Activated gamma-delta T cell treated with anti-CD3 and anti-CD28 coated beads, Interleukin-2, amount 50 U/mL, for 16 hours (primary cell): ENCODE measurements around the gene FOXK2.

ENCODE experiments used
- DNase-seq: peaks from one replicate; pipeline ENCODE4 v3.0.0-alpha.2; 2020; ENCODE audit warnings: low read depth

Gene FOXK2

GRCh38 chr17:82590881-82591539, 71.5 kb downstream of the FOXK2 start:
- no peak for DNase-seq

- DNase-seq: no peak
Observed at GRCh38 chr17:82592289-82592766, 72.8 kb downstream of the FOXK2 start.

- DNase-seq: peak; percentile 32
Observed at GRCh38 chr17:82592767-82593589, 73.4 kb downstream of the FOXK2 start.

- no peak for DNase-seq
Observed at GRCh38 chr17:82593590-82594087, 74.1 kb downstream of the FOXK2 start.

- no peak for DNase-seq
Observed at GRCh38 chr17:82594571-82594970, 75.0 kb downstream of the FOXK2 start.

- DNase-seq: no peak
Observed at GRCh38 chr17:82595893-82596292, 76.4 kb downstream of the FOXK2 start.

- DNase-seq: no peak
Observed at GRCh38 chr17:82596296-82596695, 76.8 kb downstream of the FOXK2 start.

- no peak for DNase-seq
Observed at GRCh38 chr17:82596837-82597672, 77.5 kb downstream of the FOXK2 start.

- DNase-seq: no peak
Observed at GRCh38 chr17:82598256-82599119, 79.0 kb downstream of the FOXK2 start.

GRCh38 chr17:82599674-82600661, 80.4 kb downstream of the FOXK2 start:
- DNase-seq: no peak

GRCh38 chr17:82600731-82601446, 81.4 kb downstream of the FOXK2 start:
- DNase-seq: no peak

- DNase-seq: no peak
Observed at GRCh38 chr17:82601447-82602000, 82.0 kb downstream of the FOXK2 start.

- no peak for DNase-seq
Observed at GRCh38 chr17:82602487-82602886, 83.0 kb downstream of the FOXK2 start.

GRCh38 chr17:82602986-82603710, 83.6 kb downstream of the FOXK2 start:
- no peak for DNase-seq

GRCh38 chr17:82603981-82604448, 84.5 kb downstream of the FOXK2 start:
- no peak for DNase-seq

GRCh38 chr17:82604532-82604931, 85.0 kb downstream of the FOXK2 start:
- no peak for DNase-seq

- no peak for DNase-seq
Observed at GRCh38 chr17:82605939-82606600, 86.5 kb downstream of the FOXK2 start.

GRCh38 chr17:82608816-82609215, 89.3 kb downstream of the FOXK2 start:
- no peak for DNase-seq
